Panc1 (cell line): ENCODE data around the gene KIF1A. TPM values are rescaled to one million over a fixed set of nuclear protein-coding genes. Genes with fewer than 3 reads are reported as not detected.

Source experiments
- ATAC-seq: fragments of 200-7000 bp; cut with Tn5 transposase; 2 replicates; pipeline ENCODE4 v1.9.1; 2020; ENCODE audit warnings: mild to moderate bottlenecking, moderate library complexity
- BruUV-seq: library from RNA; stranded (reverse); fragments of 400-500 nt; replicated peaks from 2 replicates; lab custom pipeline; 2021; lab: Mats Ljungman, UMichigan
- CTCF ChIA-PET: fragments of 300-600 bp; sonication (Branson Sonifier 250); formaldehyde crosslinking; loops from one replicate; lab custom pipeline; 2022; ENCODE audit warnings: antibody characterized with exemption; lab: Charles Lee
- POLR2A ChIA-PET: fragments of 300-600 bp; sonication (Branson Sonifier 250); formaldehyde crosslinking; loops from one replicate; lab custom pipeline; 2022; ENCODE audit warnings: antibody characterized with exemption; lab: Charles Lee
- DNase-seq: peaks from one replicate; pipeline ENCODE4 v3.0.0-alpha.2; 2010; ENCODE audit warnings: low read depth, low spot score
- H3K27ac ChIP-seq: 2 replicates; pipeline ENCODE4 v1.5.1; 2011; ENCODE audit warnings: mild to moderate bottlenecking, low read length, inconsistent platforms
- H3K27me3 ChIP-seq: fragments of 200-500 bp; sonication (Bioruptor generic); 2 replicates; pipeline ENCODE4 v1.6.0; 2014; ENCODE audit warnings: low read length, inconsistent platforms; ENCODE audit not compliant: control insufficient read depth, insufficient read depth
- H3K36me3 ChIP-seq: fragments of 200-500 bp; sonication (Bioruptor generic); 2 replicates; pipeline ENCODE4 v1.5.1; 2014; ENCODE audit warnings: inconsistent platforms, mild to moderate bottlenecking, low read length, moderate library complexity; ENCODE audit not compliant: control insufficient read depth, insufficient read depth
- H3K4me1 ChIP-seq: 2 replicates; pipeline ENCODE4 v1.5.1; 2011; ENCODE audit warnings: inconsistent platforms, mild to moderate bottlenecking, low read length, moderate library complexity; ENCODE audit not compliant: control insufficient read depth, insufficient read depth
- H3K4me3 ChIP-seq, 2 experiments: 2 replicates each; pipeline ENCODE4 v1.5.1; 2011 to 2012; ENCODE audit warnings: low read depth in 2 of 2, low read length in 2 of 2, mild to moderate bottlenecking in 2 of 2, inconsistent platforms in 1 of 2, moderate library complexity in 1 of 2
- H3K9me3 ChIP-seq: fragments of 200-500 bp; sonication (Bioruptor generic); 2 replicates; pipeline ENCODE4 v1.5.1; 2014; ENCODE audit warnings: low read depth, mild to moderate bottlenecking, inconsistent platforms, low read length, moderate library complexity; ENCODE audit not compliant: control insufficient read depth, insufficient read depth
- CTCF ChIP-seq: fragments of 450-650 bp; IDR thresholded peaks from 2 replicates; pipeline ENCODE4 v1.5.1; 2017; ENCODE audit warnings: mild to moderate bottlenecking
- POLR2AphosphoS5 ChIP-seq: IDR thresholded peaks from 2 replicates; pipeline ENCODE4 v1.6.1; 2012; ENCODE audit warnings: mild to moderate bottlenecking, low read depth, low read length, moderate library complexity
- REST ChIP-seq, 2 experiments: IDR thresholded peaks; 2 replicates each; pipeline ENCODE4 v1.6.1; 2011 to 2012; ENCODE audit warnings: low read depth in 2 of 2, control low read depth in 1 of 2, low read length in 1 of 2, mild to moderate bottlenecking in 1 of 2, moderate library complexity in 1 of 2; ENCODE audit not compliant: insufficient read depth in 1 of 2
- SIN3A ChIP-seq: IDR thresholded peaks from 2 replicates; pipeline ENCODE4 v1.6.1; 2012; ENCODE audit warnings: low read depth, mild to moderate bottlenecking, low read length, moderate library complexity, borderline replicate concordance; ENCODE audit not compliant: insufficient read depth
- TCF7L2 ChIP-seq: IDR thresholded peaks from 2 replicates; pipeline ENCODE4 v1.6.1; 2011; ENCODE audit warnings: mild to moderate bottlenecking, low read depth, low read length, inconsistent platforms
- in situ Hi-C: cut with HindIII; loops from 2 replicates; pipeline ENCODE4 v1.10.0; 2016; ENCODE audit warnings: low sequenced_read_pairs, low pct_unique_long_range_greater_than_20kb
- intact Hi-C: fragments of 100-400 bp; cut with micrococcal nuclease; formaldehyde crosslinking; loops from one replicate; pipeline ENCODE4 v1.10.0; 2022; ENCODE audit not compliant: unreplicated experiment
- total RNA-seq: library from RNA; stranded (reverse); gene quantifications from one replicate; pipeline ENCODE4 v1.2.1, GENCODE V29; 2021; ENCODE audit not compliant: unreplicated experiment

The KIF1A gene
- total RNA-seq, 1 experiment from 2014 or later, result 132 TPM

- Histone ChIP-seq H3K4me3 (no peak overlapping the region), H3K27ac (no peak overlapping the region), H3K36me3 (no peaks in the 10 kb centered on the region), H3K9me3 (no peaks in the 10 kb centered on the region), H3K4me1 (no peaks in the 10 kb centered on the region), H3K27me3 (no peaks in the 10 kb centered on the region)
- POLR2A ChIA-PET, result no interaction called here
- BruUV-seq, result no TSS peak
- DNase-seq, result no peak
- TF ChIP-seq CTCF (no peak), TCF7L2 (no peak), POLR2AphosphoS5 (no peak), REST (IDR thresholded peaks at IDR 0.05; ENCODE audit: insufficient read depth in 1 of 2, low read depth in 2 of 2, low read length in 1 of 2) (no peak), SIN3A (no peak)
- in situ Hi-C loops, result no loop called here
- no peak for ATAC-seq
- CTCF ChIA-PET, result interaction anchor here (0.6 kb wide), 1 partner anchor 142 kb away, joined by 3 read pairs; no protein-coding TSS in a partner anchor
- intact Hi-C loops, result no loop called here
Measured at GRCh38 chr2:240721596-240722180, 98.3 kb downstream of the KIF1A start.

- intact Hi-C loops, result no loop called here
- CTCF ChIA-PET, result no interaction called here
- POLR2A ChIA-PET, result no interaction called here
Measured at GRCh38 chr2:240720686-240721595, 99.1 kb downstream of the KIF1A start.

More at GRCh38 chr2:240720686-240721595, 99.1 kb downstream of the KIF1A start:
- H3K27ac ChIP-seq, result no peak overlapping the region
- no peaks in the 10 kb centered on the region for H3K4me1 ChIP-seq
- H3K36me3 ChIP-seq, result no peaks in the 10 kb centered on the region
- H3K9me3 ChIP-seq, result no peaks in the 10 kb centered on the region
- TF ChIP-seq REST (IDR thresholded peaks at IDR 0.05; ENCODE audit: insufficient read depth in 1 of 2, low read depth in 2 of 2, low read length in 1 of 2), result no peak
- no peak for TF ChIP-seq SIN3A
- TF ChIP-seq CTCF, result no peak
- no peak for TF ChIP-seq POLR2AphosphoS5
- in situ Hi-C loops, result no loop called here
- BruUV-seq, result no TSS peak
- H3K4me3 ChIP-seq, result no peak overlapping the region
- DNase-seq (no peak), ATAC-seq (no peak)
- H3K27me3 ChIP-seq, result no peaks in the 10 kb centered on the region
